DLD1 (cell line): ENCODE measurements around the gene UNK.
"Not testable (repeated sequence)": the region's sequence is repeated elsewhere in the genome, so short reads cannot be mapped to it uniquely, and the experiment has no call there.

Source experiments
- in situ Hi-C: cut with HindIII; loops from 2 replicates; pipeline ENCODE4 v1.10.0; 2017; ENCODE audit warnings: low sequenced_read_pairs

UNK gene

DNA sequence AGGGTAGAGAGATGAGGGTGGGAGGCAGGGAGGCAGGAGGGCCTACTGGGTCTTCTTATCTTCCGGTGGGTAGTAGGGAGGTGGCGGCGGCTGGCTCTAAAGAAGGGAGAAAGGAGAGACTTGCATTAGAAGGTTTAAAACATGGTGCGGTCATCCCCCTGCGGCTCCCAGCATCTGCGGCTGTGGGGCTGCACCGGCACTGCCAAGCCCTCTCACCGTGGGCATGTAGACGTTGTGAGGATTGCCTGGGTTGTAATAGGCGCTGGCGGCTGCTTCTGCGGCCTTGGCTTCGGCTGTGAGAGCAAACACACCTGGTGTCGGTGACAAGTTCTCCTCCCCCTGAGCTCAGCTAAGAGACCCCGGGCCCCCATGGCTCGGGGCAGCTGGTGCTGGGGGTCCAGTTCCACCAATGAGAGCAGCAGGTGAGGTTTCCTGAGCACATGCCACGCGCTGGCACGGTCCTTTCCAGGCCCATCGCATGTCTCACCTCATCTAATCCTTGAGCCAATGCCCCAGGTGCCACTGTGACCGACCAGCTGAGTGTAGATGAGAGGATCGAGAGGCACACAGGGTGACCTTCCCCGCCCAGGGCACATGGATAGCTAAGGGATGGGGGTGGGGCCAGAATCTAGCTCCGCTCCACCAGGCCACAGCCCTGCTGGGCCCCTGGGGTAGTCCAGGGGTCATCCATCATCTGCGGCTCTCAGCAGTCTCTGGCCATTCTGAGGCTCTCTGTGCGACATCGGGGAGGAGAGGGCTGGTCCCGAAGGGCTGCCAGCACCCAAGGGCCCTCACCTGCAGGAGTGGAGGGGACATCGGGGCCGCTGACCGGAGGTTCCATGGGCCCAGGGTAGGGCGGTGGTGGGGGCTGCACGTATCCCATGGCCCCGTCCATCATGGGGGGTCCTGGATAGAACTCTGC, 62.3 kb downstream of the UNK start:
- in situ Hi-C loops = no loop called here

DNA sequence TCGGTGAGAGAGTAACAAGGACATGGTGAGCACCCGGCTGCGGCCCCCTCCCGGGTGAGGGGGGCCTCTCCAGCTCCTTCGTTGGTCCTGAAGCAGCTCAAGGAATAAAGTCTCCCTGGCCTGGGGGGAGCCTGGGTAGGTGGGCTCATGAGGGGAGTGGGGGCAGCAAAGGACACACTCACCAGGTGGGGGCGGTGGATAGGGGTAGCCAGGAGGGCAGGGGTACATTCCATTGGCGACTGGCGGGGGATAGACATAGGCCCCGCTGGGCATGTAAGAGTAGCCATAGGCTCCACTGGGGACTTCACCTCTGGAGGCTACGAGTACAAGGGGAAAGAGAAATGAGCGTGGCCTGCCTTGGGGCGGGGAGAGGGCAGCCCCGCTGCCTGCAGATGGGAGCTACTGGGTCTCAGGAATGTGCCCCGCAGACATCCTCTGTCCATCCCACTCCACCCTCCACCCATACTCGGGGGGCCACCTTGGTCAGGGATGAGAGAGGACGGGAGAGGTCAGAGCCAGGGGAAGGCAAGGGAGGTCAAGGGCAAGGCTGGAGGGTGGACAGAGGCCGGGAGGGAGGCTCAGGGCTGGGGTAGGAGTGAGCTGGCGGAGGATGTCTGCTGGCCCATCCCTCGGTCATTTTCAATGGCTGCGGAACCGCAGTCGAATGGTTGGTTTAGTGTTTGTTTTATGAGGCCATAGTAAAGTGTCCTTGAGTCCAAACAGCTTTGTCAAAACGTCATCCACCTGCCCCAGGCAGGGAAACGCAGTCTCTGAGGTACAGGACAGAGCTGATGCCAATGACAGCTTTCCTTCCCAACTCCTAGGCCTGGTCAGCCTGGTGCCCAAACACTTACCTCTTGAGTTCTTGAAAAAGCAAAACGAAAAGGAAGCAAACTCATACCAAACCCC, 63.3 kb downstream of the UNK start:
- in situ Hi-C loops = no loop called here

DNA sequence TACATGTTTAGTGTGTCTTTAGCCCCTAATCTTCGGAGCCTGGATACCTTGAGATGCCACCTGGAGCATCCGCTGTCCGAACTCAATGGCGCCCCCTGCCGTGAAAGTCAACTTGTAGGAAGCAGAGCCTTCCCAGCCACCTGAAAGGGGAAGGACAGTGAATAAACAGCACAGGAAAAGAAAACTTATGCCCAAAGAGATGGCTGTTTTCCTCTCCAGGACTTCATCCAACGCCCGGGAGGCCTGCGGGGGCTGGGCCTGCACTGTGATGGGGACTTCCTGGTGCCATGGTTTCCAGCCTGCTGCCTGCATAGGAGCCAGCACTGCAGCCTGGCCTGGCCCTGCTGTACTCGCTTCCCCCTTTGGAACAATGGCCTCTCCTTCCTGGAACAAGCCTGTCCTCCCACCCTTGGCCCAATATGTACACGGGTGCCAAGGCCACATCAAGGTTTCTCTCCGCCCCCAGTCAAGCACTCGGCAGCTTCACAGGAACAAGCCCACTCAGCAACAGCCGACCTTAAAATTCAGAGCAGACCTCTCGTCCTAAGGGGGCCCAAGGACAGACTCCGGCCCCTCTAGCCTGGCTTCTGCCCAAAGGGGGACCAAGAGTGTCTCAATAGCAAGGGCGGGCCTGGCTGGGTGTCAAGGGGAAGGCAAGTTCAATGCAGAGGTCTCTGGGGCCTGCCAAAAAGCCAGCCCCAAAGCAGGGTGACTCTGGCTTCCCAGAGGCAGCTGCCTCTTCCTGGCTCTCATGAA, 64.1 kb downstream of the UNK start:
- in situ Hi-C loops = no loop called here

DNA sequence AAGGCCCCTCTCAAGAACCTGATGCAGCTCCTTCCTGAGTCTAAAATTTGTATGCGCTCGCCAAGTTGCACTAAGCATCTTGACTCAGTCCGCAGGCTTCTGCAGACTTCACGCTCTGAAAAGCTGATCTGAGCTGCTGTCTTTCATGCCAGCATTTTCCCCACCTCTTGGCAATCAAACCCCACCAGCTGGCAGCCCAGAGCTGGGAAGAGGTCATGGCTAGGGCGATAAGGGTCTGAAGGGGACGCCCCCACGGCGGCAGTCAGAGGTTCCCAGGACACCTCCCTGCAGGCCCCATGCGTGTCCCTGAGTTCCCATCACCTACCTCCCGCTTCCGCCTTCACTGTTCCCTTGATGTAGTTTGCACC, 64.7 kb downstream of the UNK start:
- in situ Hi-C loops = no loop called here

DNA sequence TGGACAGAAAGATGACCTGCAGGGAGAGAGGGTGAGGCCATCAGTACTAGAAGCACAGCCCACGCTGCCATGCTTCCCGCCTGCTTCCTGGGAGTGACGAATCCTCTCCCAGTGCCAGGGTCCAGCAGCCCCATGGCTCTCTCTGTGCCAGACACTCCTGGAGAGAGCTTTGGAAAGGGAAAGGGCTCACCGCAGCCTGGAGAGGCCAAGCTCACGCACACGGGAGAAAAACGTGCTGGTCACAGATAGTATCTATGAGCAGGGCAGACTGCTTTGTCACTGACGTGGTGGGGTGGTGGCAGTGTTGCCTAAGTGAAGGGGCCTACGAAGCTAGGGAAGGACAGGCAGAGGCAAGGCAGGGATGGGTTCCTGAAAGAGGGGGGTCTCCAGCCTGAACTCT, 65.1 kb downstream of the UNK start:
- in situ Hi-C loops = no loop called here

DNA sequence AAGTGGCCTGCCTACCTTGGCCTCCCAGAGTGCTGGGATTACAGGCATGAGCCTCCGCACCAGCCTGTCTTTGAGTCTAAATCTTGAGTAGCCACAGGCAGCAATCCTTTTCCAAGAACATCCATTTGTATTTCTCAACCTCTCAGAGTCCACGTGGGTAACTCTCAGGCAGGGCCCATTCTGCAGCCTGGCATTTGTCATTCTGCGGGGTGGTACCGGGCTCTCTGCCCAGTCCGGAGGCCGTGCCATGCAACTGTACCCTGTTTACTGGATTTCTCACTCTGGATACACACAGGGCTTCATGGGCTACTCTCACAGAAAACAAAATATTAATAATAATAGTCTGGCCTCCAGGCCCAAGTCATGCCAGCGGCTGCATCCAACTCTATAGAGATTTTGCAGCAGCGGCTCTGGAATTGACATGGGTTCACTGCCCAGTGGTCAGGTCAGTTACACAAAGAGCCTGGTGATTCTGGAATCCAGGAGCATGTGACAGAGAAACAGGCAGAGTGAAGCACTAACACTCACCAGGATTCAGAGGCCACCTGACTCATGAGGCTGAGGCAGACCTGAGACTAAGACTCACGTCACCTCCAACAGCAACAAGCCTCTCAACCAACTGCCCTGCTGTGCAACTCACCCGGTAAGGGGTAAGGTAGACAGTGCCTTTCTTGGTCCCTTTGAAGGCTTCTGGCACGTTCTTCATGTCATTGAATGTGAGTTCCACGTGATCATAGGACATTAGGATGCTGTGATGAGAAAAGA, 66.5 kb downstream of the UNK start:
- in situ Hi-C loops = no loop called here

DNA sequence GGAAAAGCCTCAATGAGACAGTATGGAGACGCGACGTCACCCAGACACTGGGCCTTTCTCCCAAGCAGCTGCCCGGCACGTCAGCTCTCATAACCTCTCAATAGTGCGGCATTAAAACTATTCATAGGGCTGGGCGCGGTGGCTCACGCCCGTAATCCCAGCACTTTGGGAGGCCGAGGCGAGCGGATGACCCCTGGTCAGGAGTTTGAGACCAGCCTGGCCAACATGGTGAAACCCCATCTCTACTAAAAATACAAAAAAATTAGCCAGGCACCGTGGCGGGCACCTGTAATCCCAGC, 67.0 kb downstream of the UNK start:
- in situ Hi-C loops = not testable (repeated sequence)

DNA sequence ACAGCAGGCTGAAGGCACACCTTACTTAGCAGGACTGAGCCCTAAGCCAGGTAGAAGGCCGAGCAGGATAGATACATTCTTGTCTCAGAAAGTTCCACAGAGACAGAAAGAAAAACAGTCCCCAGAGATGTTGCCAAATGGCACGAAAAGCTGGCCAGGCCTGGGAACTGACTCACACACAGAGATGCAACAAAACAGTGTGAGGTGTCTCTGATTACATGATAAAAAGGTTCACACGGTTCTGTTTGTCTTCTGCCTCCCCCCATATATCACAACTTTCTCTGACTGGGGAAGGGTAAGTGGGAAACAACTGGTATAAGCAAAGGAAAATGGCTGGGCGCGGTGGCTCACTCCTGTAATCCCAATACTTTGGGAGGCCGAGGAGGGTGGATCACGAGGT, 68.8 kb downstream of the UNK start:
- in situ Hi-C loops = no loop called here

DNA sequence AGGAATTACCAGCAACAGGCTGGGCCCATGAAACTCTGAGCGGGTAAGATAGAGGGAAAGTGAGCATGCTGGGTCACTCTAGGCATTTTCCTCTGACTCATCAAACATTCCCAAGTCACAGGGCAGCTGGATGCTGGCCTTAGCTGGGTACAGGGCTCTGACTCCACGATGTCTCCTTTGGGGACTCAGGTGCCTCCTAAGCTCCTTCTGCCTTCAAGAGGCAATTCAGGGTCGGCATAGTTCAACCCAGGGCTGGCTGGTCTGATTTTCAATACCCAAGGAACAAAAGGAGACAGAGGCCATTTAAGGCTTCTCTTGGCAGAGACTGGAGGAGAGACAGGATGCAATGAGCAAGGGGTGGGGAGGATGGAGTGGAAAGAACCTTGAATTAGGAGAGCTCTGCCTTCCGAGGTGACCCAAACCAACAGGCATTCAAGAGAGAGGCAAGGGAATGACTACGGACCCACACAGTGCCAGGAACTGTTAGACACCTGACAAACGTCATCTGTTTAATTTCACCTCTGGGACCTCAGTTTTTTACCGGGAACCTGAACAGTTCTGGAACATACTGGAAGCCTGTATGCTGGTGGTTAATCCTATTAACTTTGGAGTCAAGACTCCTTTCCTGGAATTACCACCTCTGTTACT, 69.6 kb downstream of the UNK start:
- in situ Hi-C loops = no loop called here

DNA sequence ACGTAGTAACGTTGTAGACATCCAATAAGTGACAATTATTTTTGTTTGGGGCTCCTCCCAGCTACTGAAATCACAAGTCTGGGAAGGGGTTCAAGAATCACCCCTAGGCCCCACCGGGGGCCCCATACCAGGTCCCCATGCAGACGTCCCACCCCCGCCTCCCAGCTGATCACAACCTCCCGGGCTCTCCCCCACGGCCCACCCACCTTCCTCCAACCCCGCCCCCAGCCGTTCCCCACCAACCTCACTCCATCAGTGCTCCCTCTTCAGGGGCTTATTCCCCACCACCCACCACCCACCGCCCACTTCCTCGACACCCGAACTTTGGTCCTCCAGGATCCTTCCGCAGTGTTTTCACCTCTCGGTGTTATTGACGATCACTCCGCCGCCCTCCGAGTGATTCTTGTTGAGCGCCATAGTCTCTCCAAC, 70.3 kb downstream of the UNK start:
- in situ Hi-C loops = no loop called here

DNA sequence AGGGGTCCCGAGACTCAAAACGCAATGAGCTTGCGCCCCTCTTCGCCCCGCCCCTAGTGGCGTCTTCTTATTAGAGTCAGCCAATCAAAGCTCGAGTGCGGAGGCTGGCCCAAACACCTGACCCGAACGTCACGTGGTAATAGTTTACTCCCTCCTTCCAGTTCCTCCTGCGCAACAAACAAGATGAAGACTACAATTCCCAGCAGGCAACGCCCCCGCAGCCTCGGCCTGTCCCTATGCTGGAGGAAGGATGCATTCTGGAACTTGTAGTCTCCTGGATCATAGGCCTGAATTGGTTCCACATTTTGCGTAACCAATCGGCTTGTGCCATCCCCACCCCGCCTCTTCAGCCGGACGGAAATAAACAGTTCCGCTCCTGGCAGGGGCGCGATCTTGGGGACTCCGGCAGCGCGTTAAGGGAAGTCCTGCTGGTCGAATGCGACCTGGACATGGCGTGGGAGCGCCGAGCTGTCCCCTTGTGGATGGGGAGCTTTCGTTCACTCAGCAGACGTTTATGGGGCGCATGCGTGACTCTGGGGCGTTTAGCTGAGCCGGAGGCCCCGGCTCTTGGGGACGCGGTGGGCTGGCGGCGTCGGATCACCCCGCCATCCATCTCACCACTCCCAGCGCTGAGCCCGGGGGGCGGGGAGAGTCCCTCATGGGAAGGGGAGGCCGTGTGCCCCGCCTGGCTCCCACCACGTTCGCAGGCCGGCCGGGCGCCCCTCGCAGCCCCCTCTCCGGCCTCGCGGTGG, 70.9 kb downstream of the UNK start, which contains the start of gene WBP2:
Gene WBP2, minus strand, starts transcription at position 26 of the 752 bp plus-strand sequence. CDS start 38 bp downstream, outside the sequence.
- in situ Hi-C loops = no loop called here

DNA sequence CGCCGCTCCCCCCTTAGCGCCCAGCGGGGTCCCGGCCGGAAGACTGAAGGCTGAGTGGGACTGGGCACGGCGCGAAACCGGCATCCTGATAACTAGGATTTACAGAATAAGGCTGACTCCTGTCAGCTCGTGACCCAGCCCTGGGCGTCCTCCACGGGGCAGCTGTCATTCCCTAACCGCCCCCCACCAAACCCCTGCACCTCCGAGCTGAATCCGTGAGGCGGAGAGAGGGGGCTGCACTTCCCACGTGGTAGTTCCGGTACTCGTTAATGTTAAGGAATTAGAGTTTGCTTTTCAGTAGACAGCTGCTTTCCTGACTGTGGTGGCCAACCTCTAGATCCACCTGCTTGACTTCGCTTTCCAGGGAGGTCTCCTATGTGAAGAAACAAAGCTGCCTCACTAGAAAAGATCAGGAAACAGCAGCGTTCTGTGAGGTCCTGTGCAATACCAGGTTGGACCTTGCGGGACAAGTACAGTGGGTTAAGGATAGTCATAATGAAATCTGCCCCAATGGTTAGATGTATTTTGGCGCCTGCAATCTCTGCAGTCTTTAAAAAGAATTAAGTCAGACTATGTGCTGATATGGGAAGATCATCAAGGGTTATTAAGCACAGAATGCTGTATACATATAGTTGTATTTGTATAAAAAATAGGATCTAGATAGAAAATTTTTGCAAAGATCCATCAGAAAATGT, 71.6 kb downstream of the UNK start:
- in situ Hi-C loops = no loop called here

DNA sequence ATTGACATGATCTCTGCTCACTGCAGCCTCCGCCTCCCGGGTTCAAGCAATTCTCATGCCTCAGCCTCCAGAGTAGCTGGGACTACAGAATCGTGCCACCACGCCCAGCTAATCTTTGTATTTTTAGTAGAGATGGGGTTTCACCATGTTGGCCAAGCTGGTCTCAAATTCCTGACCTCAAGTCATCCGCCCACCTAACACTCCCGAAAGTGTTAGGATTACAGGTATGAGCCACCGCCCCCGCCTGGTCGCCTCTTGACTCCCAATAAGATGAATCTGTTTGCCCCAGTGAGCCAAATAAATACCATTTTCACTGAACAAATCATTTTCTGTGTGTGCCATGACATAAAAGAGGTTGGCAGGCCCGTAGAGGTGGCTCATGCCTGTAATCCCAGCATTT, 74.8 kb downstream of the UNK start:
- in situ Hi-C loops = not testable (repeated sequence)

DNA sequence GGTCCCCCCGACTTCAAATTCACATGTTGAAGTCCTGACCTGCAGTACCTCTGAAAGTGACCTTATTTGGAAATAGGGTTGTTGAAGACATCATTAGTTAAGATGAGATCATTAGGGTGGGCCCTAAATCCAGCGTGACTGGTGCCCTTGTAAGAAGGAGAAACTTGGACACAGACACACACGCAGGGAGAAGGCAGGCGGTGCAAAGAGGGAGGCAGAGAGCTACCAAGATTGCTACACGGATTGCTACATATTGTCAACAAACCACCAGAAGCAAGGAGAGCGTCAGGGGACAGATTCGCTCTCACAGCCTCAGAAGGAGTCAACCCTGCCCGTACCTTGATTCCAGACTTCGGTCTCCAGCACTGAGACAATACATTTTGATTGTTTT, 77.3 kb downstream of the UNK start:
- in situ Hi-C loops = no loop called here

DNA sequence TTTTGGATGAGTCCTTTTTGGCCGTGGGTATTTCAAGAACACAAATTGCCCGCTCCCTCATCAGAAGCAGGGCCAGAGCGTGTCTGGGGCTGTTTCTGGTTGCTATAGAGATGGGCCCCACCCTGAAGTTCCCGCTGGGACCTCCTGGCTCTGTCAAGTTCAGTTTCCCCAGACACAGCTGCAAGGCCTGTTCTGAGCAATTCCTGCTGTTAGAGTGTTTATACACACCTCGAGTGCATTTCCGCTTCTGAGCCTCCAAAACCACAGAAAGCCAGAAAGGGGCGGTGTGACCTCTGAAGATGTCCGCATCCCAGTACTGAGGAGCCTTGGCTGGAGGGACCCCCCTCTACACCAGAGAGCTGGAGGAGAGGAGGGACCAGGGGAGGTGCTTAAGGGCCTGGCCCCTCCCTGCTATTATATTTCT, 79.9 kb downstream of the UNK start:
- in situ Hi-C loops = no loop called here

DNA sequence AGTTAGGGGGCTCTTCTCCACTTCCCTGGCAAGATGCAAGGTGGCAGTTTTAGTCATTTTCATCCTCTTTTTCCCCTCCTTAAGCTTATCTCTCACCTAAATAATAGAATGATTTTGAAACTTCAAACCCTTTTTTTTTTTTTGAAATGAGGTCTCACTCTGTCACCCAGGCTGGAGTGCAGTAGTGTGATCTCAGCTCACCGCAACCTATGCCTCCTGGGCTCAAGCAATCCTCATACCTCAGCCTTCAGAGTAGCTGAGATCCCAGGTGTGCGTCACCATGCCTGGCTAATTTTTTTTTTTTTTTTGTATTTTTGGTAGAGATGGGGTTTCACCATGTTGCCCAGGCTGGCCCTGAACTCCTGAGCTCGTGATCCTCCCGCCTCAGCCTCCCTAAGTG, 80.3 kb downstream of the UNK start:
- in situ Hi-C loops = not testable (repeated sequence)

DNA sequence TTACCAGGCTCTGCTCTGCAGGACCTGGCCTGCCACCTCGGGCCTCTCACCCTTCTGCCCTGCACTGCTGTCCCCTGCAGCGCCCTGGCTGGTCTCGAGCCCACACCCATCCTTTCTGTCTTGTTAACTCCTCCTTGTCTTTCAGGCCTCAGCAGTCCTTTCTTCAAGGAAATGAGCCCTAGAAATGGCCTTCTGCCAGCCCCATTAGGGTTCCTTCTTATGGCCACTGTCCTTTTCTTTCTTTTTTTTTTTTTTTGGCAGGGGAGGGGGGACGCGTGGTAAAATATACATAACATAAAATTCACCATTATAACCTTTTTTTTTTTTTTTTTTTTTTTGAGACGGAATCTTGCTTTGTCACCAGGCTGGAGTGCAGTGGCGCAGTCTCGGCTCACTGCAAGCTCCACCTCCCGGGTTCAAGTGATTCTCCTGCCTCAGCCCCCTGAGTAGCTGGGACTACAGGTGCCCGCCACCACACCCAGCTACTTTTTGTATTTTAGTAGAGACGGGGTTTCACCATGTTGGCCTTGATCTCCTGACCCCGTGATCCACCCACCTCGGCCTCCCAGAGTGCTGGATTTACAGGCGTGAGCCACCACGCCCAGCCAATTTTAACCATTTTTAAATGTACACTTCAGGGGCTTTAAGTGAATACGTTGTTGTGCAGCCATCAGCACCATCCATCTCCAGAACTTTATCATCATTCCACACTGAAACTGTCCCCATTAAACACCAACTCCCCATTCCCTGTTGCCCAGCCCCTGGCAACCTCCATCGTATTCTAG, 81.0 kb downstream of the UNK start:
- in situ Hi-C loops = not testable (repeated sequence)

DNA sequence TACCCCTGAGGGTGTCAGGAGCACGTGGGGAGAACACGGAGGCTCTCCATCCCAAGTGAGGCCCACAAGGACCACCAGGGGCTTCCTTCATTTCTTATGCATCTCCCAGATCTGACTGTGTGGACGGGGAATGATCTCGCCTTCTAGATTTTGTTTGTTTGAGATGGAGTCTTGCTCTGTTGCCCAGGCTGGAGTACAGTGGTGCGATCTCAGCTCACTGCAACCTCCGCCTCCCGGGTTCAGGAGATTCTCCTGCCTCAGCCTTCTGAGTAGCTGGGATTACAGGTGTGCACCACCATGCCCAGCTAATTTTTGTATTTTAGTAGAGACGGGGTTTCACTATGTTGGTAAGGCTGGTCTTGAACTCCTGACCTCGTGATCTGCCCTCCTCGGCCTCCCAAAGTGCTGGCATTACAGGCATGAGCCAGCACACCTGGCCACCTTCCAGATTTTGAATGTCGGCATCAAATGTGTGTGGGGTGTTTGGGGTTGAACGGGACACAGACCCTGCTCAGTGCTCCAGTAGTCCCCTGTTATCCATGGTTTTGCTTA, 84.2 kb downstream of the UNK start:
- in situ Hi-C loops = not testable (repeated sequence)
